Measurements from ENCODE around the gene KRTAP29-1. TPM values are rescaled to one million over a fixed set of nuclear protein-coding genes. Genes with fewer than 3 reads are reported as not detected.

KRTAP29-1 gene
- polyA plus RNA-seq, 1 donor (not counting 4 experiments of a cell fraction or from before 2014, with no cell fraction given), result not detected

GRCh38 chr17:41325611-41326010 is 23.0 kb upstream of the KRTAP29-1 start:
- H3K4me2 ChIP-seq (ENCODE audit: control insufficient read depth, extremely low read depth, insufficient read depth, low read depth, low read length), result no peak overlapping the region
- dilution Hi-C loops (cut with MboI; ENCODE audit: extremely low pct_ligation_motif_present, low sequenced_read_pairs), result no loop called here
- H2AFZ ChIP-seq (ENCODE audit: control insufficient read depth, low read length), result no peak overlapping the region
- no peaks in the 10 kb centered on the region for H3K27me3 ChIP-seq (ENCODE audit: control insufficient read depth, extremely low read depth, insufficient read depth, low read length)
- no peaks in the 10 kb centered on the region for H3K36me3 ChIP-seq (ENCODE audit: control insufficient read depth in 2 of 2, extremely low read depth in 1 of 2, insufficient read depth in 2 of 2, low read length in 2 of 2)
- H3K79me2 ChIP-seq (ENCODE audit: control insufficient read depth, insufficient read depth, low read length), result no peaks in the 10 kb centered on the region
- no peak overlapping the region for H3K4me3 ChIP-seq (ENCODE audit: control insufficient read depth in 2 of 3, extremely low read depth in 1 of 3, insufficient read depth in 2 of 3, low read depth in 1 of 3, low read length in 3 of 3)
- DNase-seq (ENCODE audit: low read depth, low spot score) (no peak), FAIRE-seq (no peak)
- no peaks in the 10 kb centered on the region for H4K20me1 ChIP-seq (ENCODE audit: control insufficient read depth, extremely low read depth, insufficient read depth, low read length)
- H3K4me1 ChIP-seq (ENCODE audit: control insufficient read depth, extremely low read depth, insufficient read depth, low read length), result no peaks in the 10 kb centered on the region
- no peaks in the 10 kb centered on the region for H3K9me3 ChIP-seq (ENCODE audit: control insufficient read depth, low read depth, low read length)
- TF ChIP-seq CTCF (optimal IDR thresholded peaks at IDR 0.05 in 1 of 3, IDR thresholded peaks at IDR 0.05 in 1 of 3, conservative IDR thresholded peaks at IDR 0.05 in 1 of 3; ENCODE audit: extremely low read depth in 1 of 3, insufficient read depth in 2 of 3, low read length in 3 of 3) (no peak), EZH2 (IDR thresholded peaks at IDR 0.05; ENCODE audit: low read length) (no peak)
- no peak overlapping the region for H3K9ac ChIP-seq (ENCODE audit: control insufficient read depth, extremely low read depth, insufficient read depth, low read length)
- no peak overlapping the region for H3K27ac ChIP-seq (ENCODE audit: control insufficient read depth, insufficient read depth, low read length)
- H3K9me1 ChIP-seq (ENCODE audit: control insufficient read depth, extremely low read depth, insufficient read depth, low read length), result no peaks in the 10 kb centered on the region

- Histone ChIP-seq H3K9me3 (ENCODE audit: control insufficient read depth, low read depth, low read length) (no peaks in the 10 kb centered on the region), H3K9me1 (ENCODE audit: control insufficient read depth, extremely low read depth, insufficient read depth, low read length) (no peaks in the 10 kb centered on the region), H3K9ac (ENCODE audit: control insufficient read depth, extremely low read depth, insufficient read depth, low read length) (no peak overlapping the region), H3K27ac (ENCODE audit: control insufficient read depth, insufficient read depth, low read length) (no peak overlapping the region), H3K27me3 (ENCODE audit: control insufficient read depth, extremely low read depth, insufficient read depth, low read length) (no peaks in the 10 kb centered on the region), H3K79me2 (ENCODE audit: control insufficient read depth, insufficient read depth, low read length) (no peaks in the 10 kb centered on the region), H3K4me2 (ENCODE audit: control insufficient read depth, extremely low read depth, insufficient read depth, low read depth, low read length) (no peak overlapping the region), H2AFZ (ENCODE audit: control insufficient read depth, low read length) (no peak overlapping the region), H3K4me1 (ENCODE audit: control insufficient read depth, extremely low read depth, insufficient read depth, low read length) (no peaks in the 10 kb centered on the region), H4K20me1 (ENCODE audit: control insufficient read depth, extremely low read depth, insufficient read depth, low read length) (no peaks in the 10 kb centered on the region), H3K4me3 (ENCODE audit: control insufficient read depth in 2 of 3, extremely low read depth in 1 of 3, insufficient read depth in 2 of 3, low read depth in 1 of 3, low read length in 3 of 3) (no peak overlapping the region), H3K36me3 (ENCODE audit: control insufficient read depth in 2 of 2, extremely low read depth in 1 of 2, insufficient read depth in 2 of 2, low read length in 2 of 2) (no peaks in the 10 kb centered on the region)
- dilution Hi-C loops (cut with MboI; ENCODE audit: extremely low pct_ligation_motif_present, low sequenced_read_pairs), result no loop called here
- no peak for DNase-seq (ENCODE audit: low read depth, low spot score)
- TF ChIP-seq EZH2 (IDR thresholded peaks at IDR 0.05; ENCODE audit: low read length) (no peak), CTCF (optimal IDR thresholded peaks at IDR 0.05 in 1 of 3, IDR thresholded peaks at IDR 0.05 in 1 of 3, conservative IDR thresholded peaks at IDR 0.05 in 1 of 3; ENCODE audit: extremely low read depth in 1 of 3, insufficient read depth in 2 of 3, low read length in 3 of 3) (no peak)
- no peak for FAIRE-seq
Measured at GRCh38 chr17:41325126-41325525, 22.5 kb upstream of the KRTAP29-1 start.
